HEK293T (cell line): ENCODE results near the gene EIF2S1.

Experiments used
- ARNT ChIP-seq: fragments of 450-650 bp; IDR thresholded peaks from 2 replicates; pipeline ENCODE4 v1.6.1; 2017; ENCODE audit warnings: mild to moderate bottlenecking
- CTBP1 ChIP-seq: fragments of 450-650 bp; IDR thresholded peaks from 2 replicates; pipeline ENCODE4 v1.6.1; 2016; ENCODE audit warnings: borderline replicate concordance
- ELF4 ChIP-seq: fragments of 450-650 bp; IDR thresholded peaks from 2 replicates; pipeline ENCODE4 v1.6.1; 2017; ENCODE audit warnings: antibody characterized with exemption
- FOXA1 ChIP-seq: fragments of 450-650 bp; IDR thresholded peaks from 2 replicates; pipeline ENCODE4 v1.6.1; 2016; ENCODE audit warnings: mild to moderate bottlenecking
- FOXK2 ChIP-seq: fragments of 450-650 bp; IDR thresholded peaks from 2 replicates; pipeline ENCODE4 v1.6.1; 2016; ENCODE audit warnings: mild to moderate bottlenecking
- FOXM1 ChIP-seq: fragments of 450-650 bp; IDR thresholded peaks from 2 replicates; pipeline ENCODE4 v1.6.1; 2017; ENCODE audit warnings: mild to moderate bottlenecking, borderline replicate concordance
- LEF1 ChIP-seq: fragments of 450-650 bp; IDR thresholded peaks from 2 replicates; pipeline ENCODE4 v1.6.1; 2017; ENCODE audit warnings: mild to moderate bottlenecking, borderline replicate concordance
- PKNOX1 ChIP-seq: fragments of 450-650 bp; IDR thresholded peaks from 2 replicates; pipeline ENCODE4 v1.6.1; 2016
- SUZ12 ChIP-seq: fragments of 450-650 bp; IDR thresholded peaks from 2 replicates; pipeline ENCODE4 v1.6.1; 2016; ENCODE audit warnings: mild to moderate bottlenecking
- TARDBP ChIP-seq: fragments of 450-650 bp; IDR thresholded peaks from 2 replicates; pipeline ENCODE4 v1.6.1; 2016
- ZNF384 ChIP-seq: fragments of 450-650 bp; IDR thresholded peaks from 2 replicates; pipeline ENCODE4 v1.6.1; 2016

- TF ChIP-seq FOXM1 (no peak), ARNT (no peak), TARDBP (no peak), PKNOX1 (no peak), SUZ12 (no peak), FOXK2 (no peak), FOXA1 (no peak), ZNF384 (no peak), LEF1 (no peak), CTBP1 (no peak), ELF4 (no peak)
Measured at GRCh38 chr14:67389811-67390534, 29.8 kb downstream of the EIF2S1 start.
